HG03064 (cell line): Measurements from ENCODE around the gene SPRING1.

Source experiments
- ATAC-seq: cut with Tn5 transposase; IDR thresholded peaks from one replicate; pipeline ENCODE4 v1.9.1; 2021; ENCODE audit warnings: low read depth; ENCODE audit not compliant: unreplicated experiment

The SPRING1 gene

GRCh38 chr12:116710370-116711150 lies 27.3 kb downstream of the SPRING1 start:
- no peak for ATAC-seq

- no peak for ATAC-seq
Observed at GRCh38 chr12:116709768-116710167, 28.1 kb downstream of the SPRING1 start.

GRCh38 chr12:116708826-116709756 lies 28.8 kb downstream of the SPRING1 start:
- ATAC-seq: no peak

GRCh38 chr12:116707751-116708150 lies 30.1 kb downstream of the SPRING1 start:
- no peak for ATAC-seq

- ATAC-seq: no peak
Observed at GRCh38 chr12:116703214-116703795, 34.6 kb downstream of the SPRING1 start.

GRCh38 chr12:116701432-116701831 lies 36.4 kb downstream of the SPRING1 start:
- no peak for ATAC-seq

GRCh38 chr12:116700066-116700465 lies 37.8 kb downstream of the SPRING1 start:
- ATAC-seq: no peak

GRCh38 chr12:116698554-116699075 lies 39.3 kb downstream of the SPRING1 start:
- no peak for ATAC-seq

- ATAC-seq: no peak
Observed at GRCh38 chr12:116698116-116698515, 39.8 kb downstream of the SPRING1 start.

- ATAC-seq: no peak
Observed at GRCh38 chr12:116697716-116698115, 40.2 kb downstream of the SPRING1 start.

- no peak for ATAC-seq
Observed at GRCh38 chr12:116697305-116697704, 40.6 kb downstream of the SPRING1 start.

GRCh38 chr12:116695464-116695725 lies 42.5 kb downstream of the SPRING1 start:
- no peak for ATAC-seq

GRCh38 chr12:116694653-116695463 lies 43.0 kb downstream of the SPRING1 start:
- ATAC-seq: no peak

GRCh38 chr12:116693286-116694227 lies 44.3 kb downstream of the SPRING1 start:
- no peak for ATAC-seq

GRCh38 chr12:116692605-116693004 lies 45.3 kb downstream of the SPRING1 start:
- ATAC-seq: no peak

- ATAC-seq: no peak
Observed at GRCh38 chr12:116691636-116692035, 46.2 kb downstream of the SPRING1 start.

GRCh38 chr12:116691205-116691604 lies 46.7 kb downstream of the SPRING1 start:
- no peak for ATAC-seq

GRCh38 chr12:116689979-116690744 lies 47.7 kb downstream of the SPRING1 start:
- no peak for ATAC-seq

GRCh38 chr12:116689521-116689920 lies 48.3 kb downstream of the SPRING1 start:
- no peak for ATAC-seq
